ENCODE results near the gene DRD4. TPM values are rescaled to one million over a fixed set of nuclear protein-coding genes. Genes with fewer than 3 reads are reported as not detected.

Gene DRD4
- total and polyA plus RNA-seq, 9 of the 15 experiments (the other 6 are each of a cell fraction or from before 2014, with no cell fraction given) = 0.04 to 0.95 (median 0.21) TPM; not detected in 5

DNA sequence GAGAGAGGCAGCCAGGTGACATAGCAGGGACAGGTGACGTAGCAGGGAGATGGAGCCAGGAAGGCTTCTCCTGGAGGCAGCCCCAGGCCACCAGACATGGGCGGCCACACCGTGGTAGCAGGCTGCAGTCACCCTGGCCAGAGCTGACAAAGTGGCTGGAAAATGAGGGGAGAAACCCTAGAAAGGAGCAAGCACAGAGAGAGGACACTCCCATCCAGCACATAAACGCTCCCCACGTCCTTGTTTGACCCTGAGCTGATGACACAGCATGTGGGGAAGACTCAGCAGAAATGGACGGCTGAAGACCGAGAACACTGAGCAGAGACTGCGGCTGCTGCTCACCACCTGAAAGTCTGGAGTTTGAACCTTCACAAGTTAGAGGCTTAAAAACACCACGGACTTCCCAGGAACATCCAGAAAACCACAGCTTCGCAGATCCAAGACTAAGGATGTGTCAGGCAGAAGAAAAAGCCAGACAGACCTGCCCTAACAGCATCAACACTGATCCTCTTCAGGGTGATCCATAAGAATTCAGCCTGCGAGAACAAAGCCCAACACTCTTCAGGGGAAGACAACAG lies 28.7 kb downstream of the DRD4 start (continued):
- TF ChIP-seq, protein P1, sequence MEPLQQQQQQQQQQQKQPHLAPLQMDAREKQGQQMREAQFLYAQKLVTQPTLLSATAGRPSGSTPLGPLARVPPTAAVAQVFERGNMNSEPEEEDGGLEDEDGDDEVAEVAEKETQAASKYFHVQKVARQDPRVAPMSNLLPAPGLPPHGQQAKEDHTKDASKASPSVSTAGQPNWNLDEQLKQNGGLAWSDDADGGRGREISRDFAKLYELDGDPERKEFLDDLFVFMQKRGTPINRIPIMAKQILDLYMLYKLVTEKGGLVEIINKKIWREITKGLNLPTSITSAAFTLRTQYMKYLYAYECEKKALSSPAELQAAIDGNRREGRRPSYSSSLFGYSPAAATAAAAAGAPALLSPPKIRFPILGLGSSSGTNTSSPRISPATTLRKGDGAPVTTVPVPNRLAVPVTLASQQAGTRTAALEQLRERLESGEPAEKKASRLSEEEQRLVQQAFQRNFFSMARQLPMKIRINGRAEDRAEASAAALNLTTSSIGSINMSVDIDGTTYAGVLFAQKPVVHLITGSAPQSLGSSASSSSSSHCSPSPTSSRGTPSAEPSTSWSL (CRISPR knock-in tag; IDR thresholded peaks at IDR 0.05; ENCODE audit: borderline replicate concordance) = no peak
- no peak for TF ChIP-seq PYGO2 (tag; IDR thresholded peaks at IDR 0.05)
- peak; percentile 61 for TF ChIP-seq BRD9 (IDR thresholded peaks at IDR 0.05; ENCODE audit: low read depth, partially characterized antibody)
- no peak for TF ChIP-seq JUNB (CRISPR knock-in tag; conservative IDR thresholded peaks at IDR 0.05)
- no peak for TF ChIP-seq TBL1XR1 (IDR thresholded peaks at IDR 0.05; ENCODE audit: low read length in 2 of 2)
- TF ChIP-seq RNF2 (IDR thresholded peaks at IDR 0.05) = no peak
- TF ChIP-seq, protein P2, sequence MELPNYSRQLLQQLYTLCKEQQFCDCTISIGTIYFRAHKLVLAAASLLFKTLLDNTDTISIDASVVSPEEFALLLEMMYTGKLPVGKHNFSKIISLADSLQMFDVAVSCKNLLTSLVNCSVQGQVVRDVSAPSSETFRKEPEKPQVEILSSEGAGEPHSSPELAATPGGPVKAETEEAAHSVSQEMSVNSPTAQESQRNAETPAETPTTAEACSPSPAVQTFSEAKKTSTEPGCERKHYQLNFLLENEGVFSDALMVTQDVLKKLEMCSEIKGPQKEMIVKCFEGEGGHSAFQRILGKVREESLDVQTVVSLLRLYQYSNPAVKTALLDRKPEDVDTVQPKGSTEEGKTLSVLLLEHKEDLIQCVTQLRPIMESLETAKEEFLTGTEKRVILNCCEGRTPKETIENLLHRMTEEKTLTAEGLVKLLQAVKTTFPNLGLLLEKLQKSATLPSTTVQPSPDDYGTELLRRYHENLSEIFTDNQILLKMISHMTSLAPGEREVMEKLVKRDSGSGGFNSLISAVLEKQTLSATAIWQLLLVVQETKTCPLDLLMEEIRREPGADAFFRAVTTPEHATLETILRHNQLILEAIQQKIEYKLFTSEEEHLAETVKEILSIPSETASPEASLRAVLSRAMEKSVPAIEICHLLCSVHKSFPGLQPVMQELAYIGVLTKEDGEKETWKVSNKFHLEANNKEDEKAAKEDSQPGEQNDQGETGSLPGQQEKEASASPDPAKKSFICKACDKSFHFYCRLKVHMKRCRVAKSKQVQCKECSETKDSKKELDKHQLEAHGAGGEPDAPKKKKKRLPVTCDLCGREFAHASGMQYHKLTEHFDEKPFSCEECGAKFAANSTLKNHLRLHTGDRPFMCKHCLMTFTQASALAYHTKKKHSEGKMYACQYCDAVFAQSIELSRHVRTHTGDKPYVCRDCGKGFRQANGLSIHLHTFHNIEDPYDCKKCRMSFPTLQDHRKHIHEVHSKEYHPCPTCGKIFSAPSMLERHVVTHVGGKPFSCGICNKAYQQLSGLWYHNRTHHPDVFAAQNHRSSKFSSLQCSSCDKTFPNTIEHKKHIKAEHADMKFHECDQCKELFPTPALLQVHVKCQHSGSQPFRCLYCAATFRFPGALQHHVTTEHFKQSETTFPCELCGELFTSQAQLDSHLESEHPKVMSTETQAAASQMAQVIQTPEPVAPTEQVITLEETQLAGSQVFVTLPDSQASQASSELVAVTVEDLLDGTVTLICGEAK (IDR thresholded peaks at IDR 0.05) = no peak
- TF ChIP-seq, protein P2 (CRISPR knock-in tag; IDR thresholded peaks at IDR 0.05) = no peak
- TF ChIP-seq PHF21A (IDR thresholded peaks at IDR 0.05; ENCODE audit: borderline replicate concordance, low read depth) = no peak
- no peak for TF ChIP-seq WHSC1 (IDR thresholded peaks at IDR 0.05; ENCODE audit: low read length)
- peak in 1 of 2 experiments; percentile 9; a peak in 1 of 4 replicates for TF ChIP-seq NONO (IDR thresholded peaks at IDR 0.05; ENCODE audit: low read depth in 2 of 2, low read length in 1 of 2)
- TF ChIP-seq ILK (tag; IDR thresholded peaks at IDR 0.05; ENCODE audit: borderline replicate concordance, low read depth) = no peak
